Epithelial cell of prostate (primary cell): ENCODE data around the gene LPO.

Source experiments
- DNase-seq: peaks from one replicate; pipeline ENCODE4 v3.0.0-alpha.2; 2011; ENCODE audit warnings: low read depth, low spot score
- H3K27ac ChIP-seq: fragments of 450-650 bp; 2 replicates; pipeline ENCODE4 v1.5.1; 2017; ENCODE audit warnings: mild to moderate bottlenecking

Gene LPO

DNA sequence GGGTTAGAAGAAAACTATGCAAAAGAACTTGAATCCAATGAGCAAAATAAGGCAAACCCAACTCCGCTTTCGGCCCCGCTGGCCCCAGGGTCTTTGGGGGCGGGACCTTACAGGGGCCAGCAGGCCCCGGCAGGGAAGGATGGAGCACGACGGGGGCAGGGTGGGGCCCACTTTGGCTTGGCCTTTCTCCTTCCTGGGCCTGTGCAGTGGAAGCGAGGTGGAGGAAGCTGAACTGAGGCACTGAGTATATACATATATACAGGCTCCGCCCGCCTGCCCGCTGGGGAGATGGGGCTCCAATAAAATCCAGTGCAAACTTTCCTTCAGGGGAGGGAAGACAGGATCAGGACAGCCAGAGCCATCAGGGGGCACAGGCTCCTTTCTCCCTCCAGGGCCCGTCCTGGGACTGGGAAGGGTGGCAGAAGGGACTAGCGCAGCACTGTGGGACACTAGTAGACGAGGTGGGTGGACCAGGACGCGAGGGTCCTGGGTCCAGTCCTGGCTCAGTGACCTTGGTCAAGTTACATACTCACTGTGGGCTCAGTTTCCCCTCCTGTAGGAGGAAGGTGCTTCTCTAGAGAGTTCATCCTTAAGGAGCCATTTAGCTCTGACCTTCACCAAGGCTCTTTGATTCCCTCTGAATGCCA, 63.2 kb downstream of the LPO start:
- DNase-seq, result no peak

DNA sequence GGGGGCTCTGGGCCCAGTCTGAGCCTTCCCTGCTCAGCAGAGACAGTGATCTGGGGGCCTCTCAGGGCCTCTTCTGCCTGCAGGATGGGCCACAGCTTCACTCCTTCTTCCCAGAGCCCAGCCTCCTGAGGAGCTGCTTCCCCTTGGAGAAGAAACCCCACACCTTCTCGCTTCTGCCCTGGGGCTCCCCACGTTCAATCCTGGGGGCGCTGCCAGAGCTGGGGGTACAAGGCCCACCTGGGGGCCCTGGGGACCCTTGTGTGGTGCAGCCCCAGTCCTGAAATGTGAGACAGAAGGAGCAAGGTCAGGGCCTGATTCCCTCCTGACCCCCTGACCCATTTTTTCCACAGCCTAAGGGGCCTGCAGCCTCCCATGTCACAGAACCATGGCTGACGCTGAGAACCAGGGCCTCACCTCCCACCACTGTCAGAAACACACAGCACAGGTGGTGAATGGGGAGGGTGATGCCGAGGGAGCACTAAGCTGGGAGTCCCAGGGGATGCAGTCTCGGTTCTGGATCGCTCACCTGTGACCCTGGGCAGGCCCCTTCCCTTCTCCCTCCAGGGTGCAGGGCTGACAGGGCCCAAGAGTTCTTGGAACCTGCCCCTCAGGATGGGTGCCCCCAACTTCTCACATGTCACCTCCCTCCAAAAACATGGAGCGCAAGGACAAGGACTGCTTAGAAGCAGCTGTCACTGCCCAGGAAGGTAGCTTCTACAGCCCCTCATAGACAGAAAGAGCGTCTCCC, 64.0 kb downstream of the LPO start:
- DNase-seq, result no peak
- no peak overlapping the region for H3K27ac ChIP-seq

More for the DNA sequence above, 63.2 kb downstream of the LPO start:
- no peak overlapping the region for H3K27ac ChIP-seq

DNA sequence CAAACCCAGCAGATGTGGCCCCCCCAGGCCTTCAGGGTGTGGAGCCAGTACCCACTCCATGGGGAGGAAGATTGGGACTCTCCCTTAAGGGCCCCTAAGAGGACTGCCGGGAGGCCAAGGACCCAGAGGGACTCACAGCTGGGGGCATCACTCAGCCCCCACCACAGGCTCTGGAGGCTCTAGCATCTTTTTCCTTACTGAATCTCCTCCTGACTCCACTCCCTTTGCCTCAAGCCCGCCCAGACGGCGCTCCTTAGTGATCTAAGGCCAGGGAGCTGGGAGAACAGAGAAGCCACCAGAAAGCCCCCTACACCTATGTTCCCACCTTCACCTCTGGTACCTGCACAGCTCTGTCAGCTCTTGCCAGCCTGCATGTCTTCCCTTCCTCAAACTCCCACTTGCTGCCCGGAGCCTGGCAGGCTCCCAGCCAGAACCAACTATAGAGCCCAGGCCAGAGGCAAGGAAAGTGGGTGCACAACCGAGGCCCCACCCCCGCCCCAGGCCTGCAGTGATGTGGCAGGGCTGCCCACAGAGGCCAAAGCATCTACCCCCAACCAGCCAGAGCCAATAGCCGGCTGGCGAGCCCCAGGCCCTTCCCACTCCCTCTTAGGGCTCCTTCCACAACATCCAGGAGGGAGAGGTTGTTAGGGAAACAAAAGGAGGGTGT, 64.7 kb downstream of the LPO start:
- H3K27ac ChIP-seq, result no peak overlapping the region
- DNase-seq, result no peak

DNA sequence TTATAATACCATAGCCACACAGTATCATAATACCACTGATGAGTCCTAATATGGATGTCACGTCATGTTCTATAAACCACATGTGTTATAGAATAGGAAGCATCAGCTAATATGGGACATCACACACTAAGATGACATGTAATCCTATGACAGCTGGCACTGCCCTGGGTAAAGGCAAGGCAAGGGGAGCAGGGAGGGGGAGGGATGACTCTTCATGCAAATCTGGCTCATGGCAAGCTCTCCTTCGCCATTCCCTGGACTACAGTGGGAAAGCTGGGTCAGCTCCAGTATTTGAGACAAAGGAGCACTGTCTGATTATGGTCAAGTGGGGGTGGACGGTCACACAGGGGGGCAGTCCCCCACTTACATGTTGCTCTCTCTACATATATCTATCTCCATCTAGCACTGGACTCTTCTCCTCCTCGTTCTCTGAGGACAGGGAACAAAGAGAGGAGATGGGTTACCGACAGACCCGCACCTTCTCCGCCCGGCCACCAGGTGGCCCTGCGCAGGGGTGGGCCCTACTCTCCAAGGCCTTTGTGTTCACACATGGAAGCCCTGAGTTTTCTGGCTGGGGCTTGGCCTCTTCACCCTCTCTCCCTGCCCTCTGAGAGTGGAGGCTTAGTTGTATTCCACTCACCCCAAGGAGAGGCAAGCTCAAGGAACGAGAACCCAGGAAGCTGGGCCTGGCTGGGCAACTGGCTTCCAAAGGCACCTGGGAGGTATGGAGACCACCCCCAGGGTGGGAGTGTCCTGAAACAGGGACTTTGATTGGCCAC, 65.8 kb downstream of the LPO start:
- no peak overlapping the region for H3K27ac ChIP-seq
- DNase-seq, result no peak

DNA sequence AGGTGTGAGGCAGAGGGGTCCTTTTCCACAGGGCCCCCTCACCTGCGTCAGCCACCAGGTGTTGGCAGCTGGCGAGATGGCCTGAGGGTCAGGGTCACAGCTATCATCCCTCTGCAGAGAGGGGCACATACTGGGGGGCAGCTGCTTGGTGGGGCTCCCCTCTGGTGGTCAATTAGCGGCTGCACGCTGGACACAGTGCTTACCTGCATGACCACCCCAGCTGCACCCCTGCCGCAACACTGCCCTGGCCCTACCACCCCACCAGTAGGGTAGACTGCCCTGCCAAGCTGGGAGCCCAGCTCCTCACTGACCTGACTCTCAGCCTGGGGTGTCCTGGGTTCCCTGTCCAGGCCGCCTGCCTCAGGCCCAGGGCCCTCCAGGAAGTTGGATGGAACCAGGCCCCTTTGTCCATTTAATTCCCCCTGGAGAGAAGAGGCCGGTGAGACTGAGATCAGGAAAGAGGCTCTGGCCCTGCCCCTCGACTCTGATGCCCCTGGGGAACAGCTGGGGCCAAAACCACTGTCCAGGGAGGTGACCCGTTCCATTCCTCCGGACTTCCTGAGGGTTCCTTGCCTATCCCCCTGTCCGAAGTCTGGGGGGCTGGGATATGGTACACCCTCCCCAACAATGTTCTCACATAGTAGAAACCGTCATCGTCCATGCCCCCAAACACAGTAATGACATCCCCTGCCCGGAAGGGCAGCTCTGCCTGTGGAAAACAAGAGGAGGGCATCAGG, 66.5 kb downstream of the LPO start:
- no peak for DNase-seq
- no peak overlapping the region for H3K27ac ChIP-seq

DNA sequence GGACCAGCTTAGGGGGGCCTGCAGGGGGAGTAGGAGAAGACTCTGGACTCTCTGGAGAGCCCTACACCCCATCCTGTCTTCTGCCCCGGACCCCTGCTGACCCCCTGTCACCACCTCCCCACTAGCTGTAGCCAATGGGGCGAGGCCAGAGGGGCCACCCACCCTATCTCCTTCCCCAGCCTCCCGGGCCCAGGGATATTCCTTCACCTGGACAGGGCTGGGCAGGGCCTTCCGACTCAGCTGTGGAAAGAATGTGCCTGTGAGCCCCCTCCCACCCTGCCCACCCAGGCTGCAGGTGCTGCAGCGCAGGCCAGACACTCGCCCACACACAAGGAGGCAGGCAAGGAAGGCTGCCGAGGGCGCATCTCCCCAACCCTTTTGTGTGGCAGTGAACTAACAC, 67.2 kb downstream of the LPO start:
- no peak overlapping the region for H3K27ac ChIP-seq
- no peak for DNase-seq

DNA sequence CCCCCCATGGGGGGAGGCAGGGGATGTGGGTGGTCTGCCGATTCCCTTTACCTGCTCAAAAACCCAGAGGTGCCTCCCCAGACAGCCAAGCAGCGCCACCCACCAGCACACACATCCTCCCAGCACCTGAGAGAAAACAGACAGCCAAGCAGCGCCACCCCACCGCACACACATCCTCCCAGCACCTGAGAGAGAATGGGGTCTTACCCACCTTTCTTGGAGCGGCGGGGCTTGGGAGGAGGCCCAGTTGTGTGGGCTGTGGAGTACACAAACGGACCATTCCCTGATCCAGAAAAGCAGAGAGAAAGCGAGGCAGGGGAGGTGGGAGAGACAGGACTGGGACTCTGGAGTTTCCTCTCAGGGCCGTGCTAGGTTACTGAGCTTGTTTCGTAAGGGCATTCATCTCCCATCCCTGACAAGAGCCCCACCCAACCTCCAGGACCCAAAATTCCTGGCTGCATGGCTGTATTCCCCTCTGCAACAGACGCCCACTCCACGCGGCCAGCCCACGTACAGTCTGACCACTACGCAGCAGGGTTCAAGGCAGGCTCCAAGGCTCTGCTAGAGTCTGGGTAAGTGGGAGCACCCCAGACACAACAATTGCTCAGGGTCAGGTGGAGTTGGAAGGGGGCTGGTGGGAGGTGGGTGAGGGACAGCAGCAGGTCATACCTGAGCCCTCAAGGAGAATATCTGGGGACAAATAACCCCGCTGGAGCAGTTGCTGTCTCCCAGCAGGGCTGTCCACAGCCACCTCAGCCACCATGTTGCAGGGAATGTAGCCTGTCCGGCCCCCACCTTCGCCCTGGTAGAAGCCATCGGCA, 68.0 kb downstream of the LPO start:
- no peak for DNase-seq
- no peak overlapping the region for H3K27ac ChIP-seq

DNA sequence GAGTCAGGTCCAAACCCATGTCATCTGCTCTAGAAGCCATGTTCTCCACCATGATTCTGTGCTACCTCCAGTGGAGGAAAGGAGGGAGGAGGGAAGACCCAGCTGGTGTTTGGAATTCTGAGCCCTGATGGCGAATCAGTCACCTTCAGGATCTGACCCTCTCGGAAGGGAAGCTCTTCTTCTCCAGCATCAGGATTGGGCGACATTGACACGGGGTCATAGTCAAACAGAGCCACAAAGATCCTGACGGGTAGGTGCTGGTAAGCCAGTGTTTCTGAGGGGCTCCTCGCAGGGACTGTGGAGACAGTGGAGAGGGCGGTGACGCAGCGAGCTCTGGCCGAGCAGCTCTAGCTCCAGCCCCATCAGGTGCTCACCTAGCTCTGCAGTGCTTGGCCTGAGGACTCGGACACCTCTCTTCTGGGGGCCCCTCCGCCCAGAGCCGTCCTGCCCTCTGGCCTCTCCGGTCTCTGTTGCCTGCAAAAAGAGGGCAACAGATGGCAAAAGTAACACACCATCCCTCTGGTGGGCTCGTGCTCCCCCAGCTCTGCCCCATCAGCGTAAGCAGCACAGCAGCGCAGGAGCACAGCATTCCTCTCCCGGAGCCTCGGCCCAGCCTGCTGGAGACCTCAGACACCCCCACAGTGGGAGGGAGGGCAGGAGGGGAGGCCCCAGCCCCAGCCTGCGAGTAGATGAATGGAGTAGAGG, 69.2 kb downstream of the LPO start:
- H3K27ac ChIP-seq, result no peak overlapping the region
- DNase-seq, result no peak

DNA sequence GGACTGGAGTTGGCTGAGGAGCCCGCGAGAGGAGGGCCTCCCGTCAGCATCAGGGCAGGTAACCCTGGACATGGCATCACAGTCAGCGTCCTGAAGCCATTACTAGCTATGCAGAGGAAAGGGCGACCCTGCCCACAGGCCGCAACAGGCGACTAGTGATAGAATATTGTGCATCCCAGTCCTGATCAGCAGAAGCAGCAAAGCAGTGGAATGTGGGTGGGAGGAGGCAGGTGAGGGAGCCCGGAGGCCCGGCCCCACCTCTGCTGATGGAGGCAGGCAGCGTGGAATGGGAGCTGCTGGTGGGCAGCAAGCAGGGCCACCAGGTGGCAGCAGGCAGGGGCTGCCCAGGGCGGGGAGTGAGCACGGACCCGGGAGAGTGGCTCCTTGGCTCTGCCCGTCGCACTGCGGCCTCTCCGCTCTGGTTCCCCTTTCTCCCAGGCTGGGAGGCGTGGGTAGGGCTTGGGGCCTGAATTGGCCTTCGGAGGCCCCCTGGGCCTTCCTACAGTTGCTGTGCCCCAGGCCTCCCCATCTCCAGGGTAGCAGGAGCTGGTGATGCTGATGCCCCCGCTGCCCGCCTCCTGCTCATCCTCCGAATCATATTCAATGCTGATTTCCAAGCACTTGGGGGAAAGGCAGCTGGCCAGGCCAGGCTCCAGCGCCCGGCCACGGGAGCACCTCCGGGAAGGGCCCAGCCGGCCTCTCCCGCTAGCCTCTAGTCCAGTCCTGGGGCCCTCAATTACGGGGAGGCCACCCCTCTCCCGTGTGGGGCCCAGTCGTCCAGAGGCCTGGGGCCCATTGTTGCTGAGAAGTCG, 70.0 kb downstream of the LPO start:
- DNase-seq, result no peak
- H3K27ac ChIP-seq, result no peak overlapping the region

DNA sequence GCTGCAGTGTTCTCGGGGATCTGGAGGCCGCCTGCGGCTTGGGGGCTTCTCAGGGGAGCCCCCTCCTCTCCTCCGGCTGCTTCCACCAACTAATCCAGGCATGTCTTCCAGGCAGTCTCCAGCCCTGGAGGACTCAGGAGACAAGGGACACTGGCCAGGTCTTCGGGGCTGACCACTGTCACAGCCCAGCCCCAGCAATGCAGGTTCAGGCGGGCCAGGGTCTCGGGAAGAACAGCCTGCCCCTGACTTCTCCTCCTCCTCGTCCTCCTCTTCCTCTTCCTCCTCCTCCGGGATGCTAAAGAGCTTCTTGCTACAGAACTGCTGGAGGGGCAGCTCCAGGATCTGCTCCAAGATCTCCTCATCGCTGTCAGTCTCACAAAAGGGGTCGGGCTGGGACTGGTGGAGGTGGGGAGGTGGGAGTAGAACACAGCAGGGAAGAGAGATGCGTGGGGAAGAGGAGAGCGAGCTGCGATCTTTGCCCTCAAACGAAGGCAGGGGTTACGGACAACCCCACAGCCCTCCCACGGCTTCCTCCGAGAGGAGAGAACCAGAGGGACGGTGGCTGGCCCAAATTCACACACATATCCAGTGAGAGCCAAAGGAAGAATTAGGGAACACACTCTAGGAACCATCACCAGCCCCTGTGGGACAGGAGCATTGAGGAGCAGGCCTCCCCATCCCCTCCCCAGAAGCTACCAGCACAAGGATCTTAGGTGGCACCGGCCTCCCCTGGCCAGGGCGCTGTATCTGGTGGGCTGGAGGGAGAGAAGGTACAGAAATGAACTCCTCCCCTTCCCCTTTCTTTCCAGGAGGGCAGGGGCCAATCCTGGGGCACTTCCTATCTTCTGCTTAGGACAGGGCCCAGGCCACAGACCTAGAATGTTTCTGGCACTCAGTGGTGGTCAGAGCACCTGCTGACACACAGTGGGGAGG, 70.9 kb downstream of the LPO start:
- no peak for DNase-seq
- no peak overlapping the region for H3K27ac ChIP-seq

DNA sequence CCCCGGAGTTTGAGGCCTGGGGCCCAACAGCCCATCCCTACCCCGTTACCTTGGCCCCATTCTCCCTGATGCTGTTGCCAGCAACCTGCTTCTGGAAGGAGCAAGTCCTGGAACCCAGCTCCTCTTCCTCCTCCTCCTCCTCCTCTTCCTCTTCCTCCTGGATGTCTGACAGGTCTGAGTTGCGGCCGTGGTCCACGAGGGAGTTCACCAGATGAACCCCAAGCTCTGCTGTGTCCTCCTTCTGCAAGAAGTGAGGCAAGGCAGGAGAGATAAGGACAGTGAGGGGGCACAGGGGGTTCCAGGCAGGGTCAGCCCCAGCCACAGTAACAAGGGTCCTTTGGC, 71.5 kb downstream of the LPO start:
- no peak overlapping the region for H3K27ac ChIP-seq
- DNase-seq, result no peak

DNA sequence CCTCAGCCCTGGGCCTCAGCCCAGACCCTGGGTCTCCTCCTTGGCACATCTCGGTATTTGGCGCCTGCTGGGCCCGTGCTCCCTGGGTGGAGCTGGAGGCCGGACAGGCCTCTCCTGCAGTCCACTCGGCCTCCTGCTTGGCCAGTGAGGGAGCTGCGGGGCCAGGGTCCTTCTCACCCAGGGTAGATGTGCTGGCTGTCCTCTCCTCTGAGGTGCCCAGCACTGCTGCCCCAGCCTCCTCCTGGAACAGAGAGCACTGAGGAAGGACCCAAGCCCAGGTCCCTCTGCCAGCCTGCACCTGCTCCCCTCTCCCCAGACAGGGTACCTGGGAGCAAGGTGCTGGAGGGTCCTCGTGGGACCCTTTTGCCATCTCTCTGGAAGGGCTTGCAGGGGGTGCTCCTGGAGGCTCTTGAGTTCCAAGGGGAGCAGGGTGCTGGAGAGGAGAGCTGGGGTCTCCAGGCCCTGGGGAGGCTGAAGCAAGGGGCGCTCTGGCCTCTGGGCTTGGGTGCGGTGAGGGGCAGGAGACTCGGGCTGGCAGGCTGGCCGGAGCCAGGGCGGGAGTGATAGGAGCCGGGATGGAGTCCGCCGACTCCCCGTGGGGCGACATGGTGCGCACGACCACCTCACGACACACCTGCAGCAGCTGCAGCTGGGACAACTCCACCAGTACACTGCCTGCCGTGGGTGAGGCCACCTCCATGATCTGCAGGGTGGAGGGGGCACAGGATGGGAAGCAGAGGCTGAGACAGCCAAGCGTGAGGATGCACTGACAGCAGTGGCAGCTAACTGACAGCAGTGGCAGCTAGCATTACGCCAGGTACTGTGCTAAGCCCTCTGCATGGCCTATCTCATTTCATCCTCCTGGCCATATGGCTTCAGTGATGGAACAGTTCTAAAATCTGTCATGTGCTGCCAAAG, 72.4 kb downstream of the LPO start:
- DNase-seq, result no peak
- H3K27ac ChIP-seq, result no peak overlapping the region

DNA sequence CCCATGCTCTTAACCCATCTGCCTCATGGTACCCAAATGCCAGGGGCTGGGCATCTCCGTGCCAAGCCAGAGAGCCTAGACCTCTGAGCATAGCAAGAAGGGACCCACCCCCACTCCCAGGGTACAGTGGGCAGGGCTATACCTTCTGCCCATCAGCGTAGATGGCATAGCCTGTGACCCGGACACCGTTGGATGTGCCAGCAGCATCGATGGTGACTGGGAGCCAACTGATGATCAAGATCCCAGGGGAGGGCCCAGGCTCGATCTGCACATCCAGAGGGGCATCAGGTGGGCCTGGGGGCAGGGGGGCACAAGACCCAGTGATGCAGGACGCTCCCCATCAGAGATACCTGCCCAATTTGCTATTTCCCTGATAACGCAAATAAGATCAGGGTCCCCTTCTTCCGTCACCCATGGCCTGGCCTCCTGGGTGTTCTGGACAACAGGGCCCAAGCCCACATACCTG, 73.1 kb downstream of the LPO start:
- DNase-seq, result no peak

DNA sequence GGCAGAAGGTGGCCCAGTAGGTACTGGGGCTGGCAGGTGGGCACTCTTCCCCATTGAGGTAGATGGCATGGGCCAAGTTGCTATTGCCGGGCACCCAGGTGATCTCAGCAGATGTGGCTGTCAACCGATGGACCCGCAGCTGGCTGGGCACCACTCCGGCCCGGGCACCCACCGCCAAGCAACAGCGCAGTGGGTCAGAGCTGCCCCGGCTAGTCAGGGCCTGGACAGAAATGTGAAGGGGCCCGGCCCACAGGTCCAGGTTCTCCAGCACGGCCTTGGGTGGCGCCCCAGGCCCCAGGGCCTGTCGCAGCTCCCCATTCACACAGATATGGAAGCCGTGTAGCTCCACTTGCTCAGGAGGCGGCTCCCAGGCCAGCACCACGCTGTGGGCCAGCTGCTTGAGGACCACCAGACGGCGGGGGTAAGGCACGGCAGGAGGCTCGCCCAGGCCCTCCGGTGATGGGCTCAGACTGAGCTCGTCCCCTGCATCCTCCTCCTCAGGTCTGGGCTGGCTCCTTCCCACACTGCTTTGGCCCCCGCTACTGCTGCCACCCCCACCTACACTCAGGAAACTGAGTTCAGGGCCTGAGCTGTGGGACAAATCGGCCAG, 73.7 kb downstream of the LPO start:
- no peak for DNase-seq
- H3K27ac ChIP-seq, result no peak overlapping the region

More for the DNA sequence above, 73.1 kb downstream of the LPO start:
- no peak overlapping the region for H3K27ac ChIP-seq

DNA sequence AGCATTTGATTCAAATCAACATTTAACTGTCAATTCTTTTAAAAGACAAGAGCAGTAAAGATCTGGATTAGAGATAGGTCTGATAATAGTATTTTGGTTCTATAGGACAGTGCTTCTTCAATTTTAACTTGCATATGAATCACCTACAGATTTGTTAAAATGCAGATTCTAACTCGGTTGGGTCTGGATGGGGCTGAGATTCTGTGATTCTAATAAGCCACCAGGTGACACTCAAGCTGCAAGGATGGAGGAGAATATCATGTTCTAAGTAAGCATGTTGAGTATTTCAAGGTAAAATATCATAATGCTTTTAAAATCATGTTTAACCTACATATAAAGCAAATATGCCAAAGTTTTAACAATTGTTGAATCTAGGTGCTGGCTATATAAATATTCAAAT, 74.4 kb downstream of the LPO start:
- H3K27ac ChIP-seq, result no peak overlapping the region
- DNase-seq, result no peak
